SK-N-SH treated with all-trans-retinoic acid at 6 μM for 48 hours (cell line): ENCODE data around the gene LFNG.

Source experiments
- ATAC-seq: fragments of 200-7000 bp; cut with Tn5 transposase; 3 replicates; pipeline ENCODE4 v1.9.1; 2020; ENCODE audit warnings: mild to moderate bottlenecking, moderate library complexity
- ARNTL ChIP-seq: fragments of 450-650 bp; formaldehyde crosslinking; IDR thresholded peaks from 2 replicates; pipeline ENCODE4 v1.5.0; 2020; ENCODE audit warnings: low read depth, mild to moderate bottlenecking, moderate library complexity, borderline replicate concordance
- BACH2 ChIP-seq: fragments of 250-450 bp; sonication (Bioruptor Pico); IDR thresholded peaks from 2 replicates; pipeline ENCODE4 v1.9.0; 2021; ENCODE audit warnings: mild to moderate bottlenecking, borderline replicate concordance
- CREB5 ChIP-seq: fragments of 250-450 bp; sonication (Bioruptor Pico); IDR thresholded peaks from 2 replicates; pipeline ENCODE4 v1.5.1; 2020; ENCODE audit warnings: low read depth, mild to moderate bottlenecking, moderate library complexity
- CSDC2 ChIP-seq: fragments of 250-450 bp; sonication (Bioruptor Pico); IDR thresholded peaks from 2 replicates; pipeline ENCODE4 v1.5.0; 2020; ENCODE audit warnings: mild to moderate bottlenecking, moderate library complexity
- CSRNP3 ChIP-seq: fragments of 250-450 bp; sonication (Bioruptor Pico); IDR thresholded peaks from 2 replicates; pipeline ENCODE4 v1.5.1; 2021; ENCODE audit warnings: mild to moderate bottlenecking, moderate library complexity
- ESRRG ChIP-seq: fragments of 250-450 bp; sonication (Bioruptor Pico); IDR thresholded peaks from 2 replicates; pipeline ENCODE4 v1.6.1; 2021; ENCODE audit warnings: mild to moderate bottlenecking
- GLIS3 ChIP-seq: fragments of 250-450 bp; sonication (Bioruptor Pico); IDR thresholded peaks from 2 replicates; pipeline ENCODE4 v1.5.0; 2020; ENCODE audit warnings: mild to moderate bottlenecking, moderate library complexity
- OSR1 ChIP-seq: fragments of 250-450 bp; sonication (Bioruptor Pico); IDR thresholded peaks from 2 replicates; pipeline ENCODE4 v1.8.0; 2022; ENCODE audit warnings: moderate library complexity, mild to moderate bottlenecking, inconsistent platforms
- PATZ1 ChIP-seq: fragments of 250-450 bp; sonication (Bioruptor Pico); IDR thresholded peaks from 2 replicates; pipeline ENCODE4 v1.8.0; 2020; ENCODE audit warnings: mild to moderate bottlenecking, moderate library complexity, borderline replicate concordance
- POU6F1 ChIP-seq: fragments of 250-450 bp; sonication (Bioruptor Pico); IDR thresholded peaks from 2 replicates; pipeline ENCODE4 v1.8.0; 2021; ENCODE audit warnings: low read depth, mild to moderate bottlenecking, moderate library complexity, borderline replicate concordance
- PPARA ChIP-seq: fragments of 250-450 bp; sonication (Bioruptor Pico); IDR thresholded peaks from 2 replicates; pipeline ENCODE4 v1.5.0; 2020; ENCODE audit warnings: mild to moderate bottlenecking, borderline replicate concordance
- RARB ChIP-seq: fragments of 250-450 bp; sonication (Bioruptor Pico); IDR thresholded peaks from 2 replicates; pipeline ENCODE4 v1.8.0; 2021; ENCODE audit warnings: mild to moderate bottlenecking, moderate library complexity
- SNAI2 ChIP-seq: fragments of 250-450 bp; sonication (Bioruptor Pico); IDR thresholded peaks from 2 replicates; pipeline ENCODE4 v1.5.0; 2020; ENCODE audit warnings: mild to moderate bottlenecking, moderate library complexity
- TCF4 ChIP-seq: fragments of 250-450 bp; sonication (Bioruptor Pico); IDR thresholded peaks from 2 replicates; pipeline ENCODE4 v1.8.0; 2021; ENCODE audit warnings: mild to moderate bottlenecking, moderate library complexity, borderline replicate concordance
- TOX ChIP-seq: fragments of 250-450 bp; sonication (Bioruptor Pico); IDR thresholded peaks from 2 replicates; pipeline ENCODE4 v1.8.0; 2021; ENCODE audit warnings: mild to moderate bottlenecking, moderate library complexity, borderline replicate concordance
- TSHZ2 ChIP-seq: fragments of 250-450 bp; sonication (Bioruptor Pico); IDR thresholded peaks from 2 replicates; pipeline ENCODE4 v1.5.0; 2020; ENCODE audit warnings: mild to moderate bottlenecking, moderate library complexity
- ZC3H10 ChIP-seq: fragments of 250-450 bp; sonication (Bioruptor Pico); IDR thresholded peaks from 2 replicates; pipeline ENCODE4 v1.5.1; 2021; ENCODE audit warnings: mild to moderate bottlenecking, moderate library complexity
- ZFP3 ChIP-seq: fragments of 250-450 bp; sonication (Bioruptor Pico); IDR thresholded peaks from 2 replicates; pipeline ENCODE4 v1.5.0; 2020; ENCODE audit warnings: mild to moderate bottlenecking, moderate library complexity
- ZFP30 ChIP-seq: fragments of 450-650 bp; formaldehyde crosslinking; IDR thresholded peaks from 2 replicates; pipeline ENCODE4 v1.5.0; 2022; ENCODE audit warnings: mild to moderate bottlenecking, moderate library complexity
- ZNF565 ChIP-seq: fragments of 450-650 bp; formaldehyde crosslinking; conservative IDR thresholded peaks from 2 replicates; pipeline ENCODE4 v1.5.0; 2020; ENCODE audit warnings: low read depth, mild to moderate bottlenecking, moderate library complexity
- ZNF70 ChIP-seq: fragments of 450-650 bp; formaldehyde crosslinking; IDR thresholded peaks from 2 replicates; pipeline ENCODE4 v1.5.0; 2020; ENCODE audit warnings: mild to moderate bottlenecking, moderate library complexity
- ZNF8 ChIP-seq: fragments of 450-650 bp; formaldehyde crosslinking; IDR thresholded peaks from 2 replicates; pipeline ENCODE4 v1.5.0; 2020; ENCODE audit warnings: mild to moderate bottlenecking, moderate library complexity

Gene LFNG

GRCh38 chr7:2540133-2540532 is 20.6 kb downstream of the LFNG start:
- no peak for TF ChIP-seq ZNF70 (CRISPR knock-in tag)
- no peak for TF ChIP-seq TOX (CRISPR knock-in tag)
- TF ChIP-seq ZFP3 (CRISPR knock-in tag), result no peak
- TF ChIP-seq CREB5, result no peak
- no peak for TF ChIP-seq TCF4
- no peak for TF ChIP-seq CSDC2 (CRISPR knock-in tag)
- no peak for TF ChIP-seq ARNTL (CRISPR knock-in tag)
- no peak for TF ChIP-seq RARB (CRISPR knock-in tag)

GRCh38 chr7:2540641-2541051 is 21.1 kb downstream of the LFNG start:
- TF ChIP-seq BACH2 (CRISPR knock-in tag), result no peak
- TF ChIP-seq ZNF8 (CRISPR knock-in tag), result no peak
- no peak for TF ChIP-seq ZNF70 (CRISPR knock-in tag)
- TF ChIP-seq GLIS3 (CRISPR knock-in tag), result no peak
- TF ChIP-seq ZNF565 (CRISPR knock-in tag), result no peak
- TF ChIP-seq ZFP30, result no peak
- no peak for TF ChIP-seq POU6F1 (CRISPR knock-in tag)
- no peak for TF ChIP-seq TSHZ2 (CRISPR knock-in tag)
- TF ChIP-seq SNAI2, result no peak
- TF ChIP-seq TOX (CRISPR knock-in tag), result no peak
- no peak for TF ChIP-seq ZC3H10 (CRISPR knock-in tag)
- no peak for TF ChIP-seq OSR1 (CRISPR knock-in tag)
- no peak for TF ChIP-seq ARNTL (CRISPR knock-in tag)
- no peak for TF ChIP-seq CSDC2 (CRISPR knock-in tag)
- TF ChIP-seq RARB (CRISPR knock-in tag), result no peak
- no peak for TF ChIP-seq TCF4
- TF ChIP-seq PPARA (CRISPR knock-in tag), result no peak
- TF ChIP-seq ESRRG (CRISPR knock-in tag), result no peak
- no peak for TF ChIP-seq ZFP3 (CRISPR knock-in tag)
- ATAC-seq, result no peak

More at GRCh38 chr7:2540133-2540532, 20.6 kb downstream of the LFNG start:
- no peak for ATAC-seq

GRCh38 chr7:2541291-2542010 is 21.9 kb downstream of the LFNG start:
- no peak for ATAC-seq
- no peak for TF ChIP-seq ZNF8 (CRISPR knock-in tag)
- TF ChIP-seq POU6F1 (CRISPR knock-in tag), result no peak
- TF ChIP-seq SNAI2, result no peak
- TF ChIP-seq CREB5, result no peak
- no peak for TF ChIP-seq TCF4
- TF ChIP-seq TOX (CRISPR knock-in tag), result no peak
- no peak for TF ChIP-seq RARB (CRISPR knock-in tag)
- TF ChIP-seq ZNF565 (CRISPR knock-in tag), result no peak
- no peak for TF ChIP-seq PATZ1 (CRISPR knock-in tag)
- no peak for TF ChIP-seq ZC3H10 (CRISPR knock-in tag)
- TF ChIP-seq ZNF70 (CRISPR knock-in tag), result no peak
- no peak for TF ChIP-seq OSR1 (CRISPR knock-in tag)
- no peak for TF ChIP-seq GLIS3 (CRISPR knock-in tag)
- TF ChIP-seq BACH2 (CRISPR knock-in tag), result no peak
- TF ChIP-seq CSRNP3 (CRISPR knock-in tag), result no peak
